GM23338 (cell line): ENCODE results near the gene USP10. TPM values are rescaled to one million over a fixed set of nuclear protein-coding genes. Genes with fewer than 3 reads are reported as not detected.
A peak's percentile ranks its signal among the peaks of the same experiment; 100 is the strongest.

Source experiments
- ATAC-seq: fragments of 200-7000 bp; cut with Tn5 transposase; 3 replicates; pipeline ENCODE4 v1.9.1; 2020
- DNase-seq: peaks from one replicate; pipeline ENCODE4 v3.0.0-alpha.2; 2015; ENCODE audit warnings: low spot score
- H2AFZ ChIP-seq: fragments of 200-600 bp; sonication (generic); 2 replicates; pipeline ENCODE4 v1.8.0; 2016; ENCODE audit warnings: antibody characterized with exemption, mild to moderate bottlenecking, moderate library complexity
- H3F3A ChIP-seq: fragments of 200-600 bp; sonication (generic); replicated peaks from 2 replicates; pipeline ENCODE4 v1.8.0; 2017; ENCODE audit warnings: antibody characterized with exemption, mixed run types, low read depth
- H3K27ac ChIP-seq: fragments of 200-600 bp; sonication (generic); 2 replicates; pipeline ENCODE4 v1.6.1; 2016; ENCODE audit warnings: low read depth
- H3K27me3 ChIP-seq: fragments of 200-600 bp; sonication (generic); 2 replicates; pipeline ENCODE4 v1.8.0; 2016; ENCODE audit warnings: mild to moderate bottlenecking, mixed run types, moderate library complexity; ENCODE audit not compliant: insufficient read depth
- H3K36me3 ChIP-seq: fragments of 200-600 bp; sonication (generic); 2 replicates; pipeline ENCODE4 v1.8.0; 2016; ENCODE audit warnings: mild to moderate bottlenecking; ENCODE audit not compliant: insufficient read depth
- H3K4me1 ChIP-seq: fragments of 200-600 bp; sonication (generic); 2 replicates; pipeline ENCODE4 v1.8.0; 2016; ENCODE audit warnings: mild to moderate bottlenecking, moderate library complexity; ENCODE audit not compliant: insufficient read depth
- H3K4me2 ChIP-seq: fragments of 200-600 bp; sonication (generic); 2 replicates; pipeline ENCODE4 v1.7.1; 2017; ENCODE audit warnings: mixed run types
- H3K4me3 ChIP-seq: fragments of 200-600 bp; sonication (generic); 2 replicates; pipeline ENCODE4 v1.6.1; 2016; ENCODE audit warnings: mixed run types
- H3K79me2 ChIP-seq: fragments of 200-600 bp; sonication (generic); replicated peaks from 2 replicates; pipeline ENCODE4 v1.8.0; 2017; ENCODE audit warnings: mild to moderate bottlenecking; ENCODE audit not compliant: insufficient read depth
- H3K9me2 ChIP-seq: fragments of 200-600 bp; sonication (generic); 2 replicates; pipeline ENCODE4 v1.8.0; 2017; ENCODE audit not compliant: insufficient read depth
- H4K20me1 ChIP-seq: fragments of 200-600 bp; sonication (generic); replicated peaks from 2 replicates; pipeline ENCODE4 v1.8.0; 2017; ENCODE audit warnings: mild to moderate bottlenecking; ENCODE audit not compliant: insufficient read depth
- H3K27ac Mint-ChIP-seq: 2 replicates; pipeline ENCODE4 v1.8.0; 2020; ENCODE audit warnings: inconsistent platforms, mild to moderate bottlenecking, moderate library complexity, mixed read lengths
- H3K27me3 Mint-ChIP-seq: 3 replicates; pipeline ENCODE4 v1.8.0; 2022; ENCODE audit warnings: low read depth, mild to moderate bottlenecking, moderate library complexity, mixed read lengths, inconsistent platforms; ENCODE audit not compliant: insufficient read depth, poor library complexity
- H3K36me3 Mint-ChIP-seq: 3 replicates; pipeline ENCODE4 v1.8.0; 2021; ENCODE audit warnings: low read depth, mild to moderate bottlenecking, inconsistent platforms, moderate library complexity, mixed read lengths
- H3K4me1 Mint-ChIP-seq: 3 replicates; pipeline ENCODE4 v1.8.0; 2020; ENCODE audit warnings: mild to moderate bottlenecking, inconsistent platforms, mixed read lengths
- H3K4me3 Mint-ChIP-seq: 3 replicates; pipeline ENCODE4 v1.8.0; 2021; ENCODE audit warnings: moderate library complexity, mild to moderate bottlenecking, inconsistent platforms, mixed read lengths
- H3K9me3 Mint-ChIP-seq: 3 replicates; pipeline ENCODE4 v1.8.0; 2020; ENCODE audit warnings: moderate library complexity, mild to moderate bottlenecking, inconsistent platforms, mixed read lengths
- CREB1 ChIP-seq: fragments of 250-450 bp; sonication (Bioruptor Pico); IDR thresholded peaks from 2 replicates; pipeline ENCODE4 v1.5.0; 2020; ENCODE audit warnings: low read depth, mild to moderate bottlenecking, moderate library complexity
- CTCF ChIP-seq, 2 experiments: fragments of 200-600 bp in 1 of 2; sonication (generic) in 1 of 2; conservative IDR thresholded peaks; 2 replicates each; pipeline versions ENCODE4 v1.5.1 to v1.6.1; 2016 to 2017; ENCODE audit warnings: antibody characterized with exemption in 2 of 2, low read depth in 2 of 2, mild to moderate bottlenecking in 2 of 2, moderate library complexity in 1 of 2
- ETS1 ChIP-seq: IDR thresholded peaks from 2 replicates; pipeline ENCODE4 v1.6.1; 2016; ENCODE audit warnings: antibody characterized with exemption
- EZH2 ChIP-seq: fragments of 200-600 bp; sonication (generic); IDR thresholded peaks from one replicate; pipeline ENCODE4 v1.8.0; 2017; ENCODE audit warnings: antibody characterized with exemption, mild to moderate bottlenecking, low read depth; ENCODE audit not compliant: unreplicated experiment
- EZH2phosphoT487 ChIP-seq: fragments of 200-600 bp; sonication (generic); IDR thresholded peaks from one replicate; pipeline ENCODE4 v1.8.1; 2018; ENCODE audit warnings: antibody characterized with exemption; ENCODE audit not compliant: unreplicated experiment
- JUNB ChIP-seq: IDR thresholded peaks from one replicate; pipeline ENCODE4 v1.6.1; 2016; ENCODE audit warnings: antibody characterized with exemption; ENCODE audit not compliant: unreplicated experiment
- NANOG ChIP-seq: IDR thresholded peaks from 2 replicates; pipeline ENCODE4 v1.6.1; 2016; ENCODE audit warnings: antibody characterized with exemption, borderline replicate concordance
- POLR2AphosphoS5 ChIP-seq: IDR thresholded peaks from 2 replicates; pipeline ENCODE4 v1.6.1; 2016; ENCODE audit warnings: antibody characterized with exemption, low read depth
- REST ChIP-seq: IDR thresholded peaks from one replicate; pipeline ENCODE4 v1.6.1; 2018; ENCODE audit warnings: antibody characterized with exemption; ENCODE audit not compliant: unreplicated experiment
- STAT1 ChIP-seq: IDR thresholded peaks from one replicate; pipeline ENCODE4 v1.6.1; 2016; ENCODE audit warnings: antibody characterized with exemption; ENCODE audit not compliant: unreplicated experiment
- ZNF114 ChIP-seq: fragments of 250-450 bp; sonication (Bioruptor Pico); IDR thresholded peaks from 2 replicates; pipeline ENCODE4 v1.5.0; 2020; ENCODE audit warnings: mild to moderate bottlenecking, moderate library complexity
- ZNF331 ChIP-seq: fragments of 250-450 bp; sonication (Bioruptor Pico); IDR thresholded peaks from 2 replicates; pipeline ENCODE4 v1.5.0; 2020; ENCODE audit warnings: low read depth, mild to moderate bottlenecking, moderate library complexity
- ZNF462 ChIP-seq: fragments of 250-450 bp; sonication (Bioruptor Pico); IDR thresholded peaks from 2 replicates; pipeline ENCODE4 v1.5.0; 2020; ENCODE audit warnings: mild to moderate bottlenecking, moderate library complexity
- polyA plus RNA-seq: library from polyadenylated mRNA; unstranded; fragments of >200 nt; fragmentation: Nextera tagmentation; extraction: Ambion mirVana; gene quantifications from 2 replicates; pipeline ENCODE4 v1.2.1, GENCODE V29; 2016
- total RNA-seq: library from RNA; depleted of rRNA; stranded (reverse); fragments of >200 nt; shearing (Covaris generic); gene quantifications from 2 replicates; pipeline ENCODE4 v1.2.3, GENCODE V29; 2014

The USP10 gene
- total and polyA plus RNA-seq, 2 experiments from 2014 or later, result 158 to 194 TPM

DNA sequence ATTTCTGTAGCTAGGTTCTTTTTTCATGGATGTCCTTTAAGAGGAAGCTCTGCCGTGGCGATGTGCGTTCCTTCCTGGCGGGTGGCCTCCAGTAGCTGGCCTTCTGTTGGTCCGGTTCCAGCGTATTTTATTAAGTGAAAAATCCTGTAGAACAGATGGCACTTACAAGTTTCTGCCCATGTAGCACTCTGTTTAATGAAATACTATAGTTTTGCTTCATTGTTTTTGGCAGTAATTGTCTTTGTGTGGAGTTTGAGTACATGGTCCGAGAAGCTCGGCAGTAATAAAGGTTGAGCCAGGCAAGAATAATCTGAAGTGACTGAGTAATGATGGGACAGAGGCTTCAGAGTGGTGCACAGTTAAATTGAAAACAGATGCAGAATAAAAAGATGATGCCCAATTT is 20.4 kb downstream of the USP10 start:
- no peak overlapping the region for H3K4me3 Mint-ChIP-seq
- Histone ChIP-seq H3K27ac (peak overlapping the region; percentile 50; the same call in 1 of the 2 replicates), H3F3A (no peaks in the 10 kb centered on the region), H4K20me1 (peaks cover 88% of the 10 kb centered on the region), H3K4me3 (no peak overlapping the region), H2AFZ (no peak overlapping the region), H3K79me2 (peaks cover 100% of the 10 kb centered on the region), H3K4me1 (peaks cover 69% of the 10 kb centered on the region), H3K36me3 (peaks cover 3% of the 10 kb centered on the region; the same call in 1 of the 2 replicates), H3K27me3 (no peaks in the 10 kb centered on the region), H3K9me2 (no peaks in the 10 kb centered on the region), H3K4me2 (no peak overlapping the region)
- DNase-seq (no peak), ATAC-seq (no peak)
- H3K27me3 Mint-ChIP-seq, result peaks cover 3% of the 10 kb centered on the region
- TF ChIP-seq STAT1 (no peak), EZH2 (no peak), JUNB (no peak), ZNF331 (no peak), REST (no peak), NANOG (no peak), CREB1 (CRISPR knock-in tag) (no peak), EZH2phosphoT487 (no peak), POLR2AphosphoS5 (no peak), CTCF (conservative IDR thresholded peaks at IDR 0.05; ENCODE audit: low read depth in 2 of 2) (no peak), ZNF462 (no peak), ETS1 (no peak), ZNF114 (CRISPR knock-in tag) (no peak)
- peaks cover 65% of the 10 kb centered on the region for H3K4me1 Mint-ChIP-seq
- no peak overlapping the region for H3K27ac Mint-ChIP-seq
- peaks cover 23% of the 10 kb centered on the region; the same call in 2 of the 3 replicates for H3K36me3 Mint-ChIP-seq
- no peaks in the 10 kb centered on the region for H3K9me3 Mint-ChIP-seq
